Mononuclear cell (primary cell): ENCODE results near the gene TESK2. TPM values are rescaled to one million over a fixed set of nuclear protein-coding genes. Genes with fewer than 3 reads are reported as not detected.
"Not testable (repeated sequence)": the region's sequence is repeated elsewhere in the genome, so short reads cannot be mapped to it uniquely, and the experiment has no call there.

Experiments used
- H3K27me3 ChIP-seq: 2 replicates; pipeline ENCODE4 v1.6.0; 2011; ENCODE audit warnings: low read length, control low read depth; ENCODE audit not compliant: insufficient read depth
- H3K4me1 ChIP-seq: 2 replicates; pipeline ENCODE4 v1.5.1; 2011; ENCODE audit warnings: mild to moderate bottlenecking, low read length, control low read depth; ENCODE audit not compliant: insufficient read depth
- H3K4me3 ChIP-seq: 2 replicates; pipeline ENCODE4 v1.5.1; 2011; ENCODE audit warnings: mild to moderate bottlenecking, low read length, moderate library complexity
- H3K9me3 ChIP-seq: 2 replicates; pipeline ENCODE4 v1.5.1; 2011; ENCODE audit warnings: low read depth, mild to moderate bottlenecking, control low read depth, low read length
- total RNA-seq: library from RNA; depleted of rRNA; stranded (reverse); fragments of >200 nt; gene quantifications from one replicate; pipeline ENCODE4 v1.2.3, GENCODE V29; 2012

The TESK2 gene
- total RNA-seq, 1 donor, result 4.0 TPM

DNA sequence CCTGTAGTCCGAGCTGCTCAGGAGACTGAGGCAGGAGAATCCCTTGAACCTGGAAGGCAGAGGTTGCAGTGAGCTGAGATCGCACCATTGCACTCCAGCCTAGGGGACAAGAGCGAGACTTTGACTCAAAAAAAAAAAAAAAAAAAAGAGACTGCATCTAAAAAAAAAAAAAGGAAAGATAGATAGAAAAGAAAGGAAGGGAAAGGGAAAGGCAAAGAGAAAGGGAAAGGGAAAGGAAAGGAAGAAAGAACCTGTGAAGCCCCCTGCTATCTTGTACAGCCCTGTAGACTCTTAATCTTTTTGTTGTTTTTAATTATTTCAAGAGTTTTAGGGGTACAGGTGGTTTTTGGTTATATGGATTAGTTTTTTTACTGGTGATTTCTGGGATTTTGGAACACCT lies 104.7 kb downstream of the TESK2 start:
- no peaks in the 10 kb centered on the region for H3K27me3 ChIP-seq
- no peaks in the 10 kb centered on the region for H3K9me3 ChIP-seq
- no peaks in the 10 kb centered on the region for H3K4me1 ChIP-seq
- H3K4me3 ChIP-seq, result no peak overlapping the region

DNA sequence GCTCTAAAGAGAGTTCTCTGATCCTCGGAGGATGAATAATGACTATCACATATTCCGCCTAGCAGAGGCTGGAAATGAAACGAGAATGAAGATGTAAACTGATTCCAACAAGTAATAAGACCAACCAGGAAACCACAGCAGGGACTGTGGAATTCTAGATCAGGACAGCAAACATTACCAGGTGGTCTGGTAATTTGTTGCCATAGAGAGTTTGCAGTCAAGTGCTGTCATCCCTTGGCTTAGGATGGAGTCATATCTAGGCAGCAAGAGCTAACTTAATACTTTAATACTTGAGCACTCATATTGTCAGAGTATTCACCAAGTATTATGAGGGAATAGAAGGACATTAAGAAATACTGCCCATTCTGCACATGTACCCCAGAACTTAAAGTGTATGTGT lies 105.7 kb downstream of the TESK2 start:
- H3K4me1 ChIP-seq, result no peaks in the 10 kb centered on the region
- H3K27me3 ChIP-seq, result no peaks in the 10 kb centered on the region
- H3K9me3 ChIP-seq, result no peaks in the 10 kb centered on the region
- H3K4me3 ChIP-seq, result no peak overlapping the region

DNA sequence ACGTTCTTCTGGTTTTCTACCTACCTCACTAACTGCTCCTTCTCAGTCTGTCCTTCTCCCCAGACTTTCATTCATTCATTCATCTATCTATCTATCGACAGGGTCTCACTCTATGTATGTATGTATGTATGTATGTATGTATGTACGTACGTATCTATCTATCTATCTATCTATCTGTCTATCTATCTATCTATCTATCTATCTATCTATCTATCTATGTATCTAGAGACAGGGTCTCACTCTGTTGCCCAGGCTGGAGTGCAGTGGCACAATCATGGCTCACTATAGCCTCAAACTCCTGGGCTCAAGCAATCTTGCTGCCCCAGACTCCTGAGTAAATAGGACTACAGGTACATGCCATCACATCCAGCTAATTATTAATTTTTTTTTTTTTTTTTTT lies 106.8 kb downstream of the TESK2 start:
- H3K4me3 ChIP-seq, H3K27me3 ChIP-seq, H3K4me1 ChIP-seq, H3K9me3 ChIP-seq: not testable (repeated sequence)

DNA sequence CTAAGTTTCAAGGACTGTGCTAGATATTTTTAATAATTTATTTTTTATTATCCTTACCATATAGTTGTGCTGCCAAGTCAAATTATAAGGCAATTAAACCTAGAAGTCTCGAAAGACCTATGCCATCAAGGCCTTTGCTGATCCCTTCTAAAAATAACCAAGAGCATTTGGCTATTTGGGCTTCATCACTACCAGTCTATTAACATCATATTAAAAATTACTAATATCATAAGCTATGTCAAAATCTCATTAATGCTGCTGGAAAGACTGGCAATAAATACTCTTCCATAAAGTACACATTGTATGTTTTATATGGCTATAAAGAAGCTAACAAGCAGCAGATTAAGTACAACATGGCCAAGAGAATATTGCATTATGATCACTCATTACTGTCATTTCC lies 107.8 kb downstream of the TESK2 start:
- H3K9me3 ChIP-seq, result no peaks in the 10 kb centered on the region
- H3K4me1 ChIP-seq, result no peaks in the 10 kb centered on the region
- H3K4me3 ChIP-seq, result no peak overlapping the region
- no peaks in the 10 kb centered on the region for H3K27me3 ChIP-seq

GRCh38 chr1:45381243-45381642 lies 109.7 kb downstream of the TESK2 start:
- H3K4me1 ChIP-seq, result no peaks in the 10 kb centered on the region
- H3K9me3 ChIP-seq, result no peaks in the 10 kb centered on the region
- no peaks in the 10 kb centered on the region for H3K27me3 ChIP-seq
- H3K4me3 ChIP-seq, result no peak overlapping the region

DNA sequence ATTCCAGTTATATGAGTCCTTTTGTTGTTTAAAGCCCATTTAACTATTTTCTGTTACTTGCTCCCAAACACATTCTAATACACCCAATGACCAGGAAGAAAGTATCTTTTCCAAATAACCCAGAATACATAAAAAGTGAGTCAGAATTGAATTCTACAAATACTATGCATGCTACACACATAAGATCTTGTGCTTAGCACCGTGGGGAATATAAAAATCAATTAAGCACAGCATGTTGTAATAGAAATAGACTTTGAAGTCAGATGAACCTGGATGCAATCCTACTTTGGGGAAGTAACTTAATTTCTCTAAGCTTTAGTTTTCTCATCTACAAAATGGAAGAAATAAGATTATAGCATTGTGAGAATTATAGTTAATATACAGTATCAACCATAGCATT lies 110.2 kb downstream of the TESK2 start:
- Histone ChIP-seq H3K27me3 (no peaks in the 10 kb centered on the region), H3K4me1 (no peaks in the 10 kb centered on the region), H3K9me3 (no peaks in the 10 kb centered on the region), H3K4me3 (no peak overlapping the region)

GRCh38 chr1:45380125-45380524 lies 110.8 kb downstream of the TESK2 start:
- Histone ChIP-seq H3K4me3 (no peak overlapping the region), H3K27me3 (no peaks in the 10 kb centered on the region), H3K4me1 (no peaks in the 10 kb centered on the region), H3K9me3 (no peaks in the 10 kb centered on the region)

DNA sequence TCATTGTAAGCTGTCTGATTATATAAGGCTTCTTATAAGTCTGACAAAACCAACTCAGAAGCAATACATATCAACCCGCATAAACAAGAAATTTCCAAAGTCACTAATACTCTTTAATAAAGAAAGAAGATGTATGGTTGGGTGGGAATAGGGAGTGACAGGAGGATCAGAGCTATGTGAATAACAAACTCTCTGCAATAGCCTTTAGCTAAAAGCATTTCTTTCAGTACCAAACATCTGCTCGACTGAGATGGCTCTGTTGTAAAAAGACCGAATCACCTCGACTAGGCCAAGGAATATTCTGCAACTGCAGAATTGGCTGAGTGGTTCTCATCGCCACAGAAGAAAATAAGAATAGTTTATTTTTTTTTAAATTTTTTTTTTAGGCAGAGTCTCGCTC lies 111.4 kb downstream of the TESK2 start:
- Histone ChIP-seq H3K4me1 (no peaks in the 10 kb centered on the region), H3K27me3 (no peaks in the 10 kb centered on the region), H3K4me3 (no peak overlapping the region), H3K9me3 (no peaks in the 10 kb centered on the region)

GRCh38 chr1:45378184-45378583 lies 112.8 kb downstream of the TESK2 start:
- no peaks in the 10 kb centered on the region for H3K27me3 ChIP-seq
- H3K9me3 ChIP-seq, result no peaks in the 10 kb centered on the region
- H3K4me3 ChIP-seq, result no peak overlapping the region
- no peaks in the 10 kb centered on the region for H3K4me1 ChIP-seq

GRCh38 chr1:45375104-45376090 lies 115.6 kb downstream of the TESK2 start:
- no peaks in the 10 kb centered on the region for H3K9me3 ChIP-seq
- H3K4me1 ChIP-seq, result no peaks in the 10 kb centered on the region
- no peaks in the 10 kb centered on the region for H3K27me3 ChIP-seq
- no peak overlapping the region for H3K4me3 ChIP-seq

DNA sequence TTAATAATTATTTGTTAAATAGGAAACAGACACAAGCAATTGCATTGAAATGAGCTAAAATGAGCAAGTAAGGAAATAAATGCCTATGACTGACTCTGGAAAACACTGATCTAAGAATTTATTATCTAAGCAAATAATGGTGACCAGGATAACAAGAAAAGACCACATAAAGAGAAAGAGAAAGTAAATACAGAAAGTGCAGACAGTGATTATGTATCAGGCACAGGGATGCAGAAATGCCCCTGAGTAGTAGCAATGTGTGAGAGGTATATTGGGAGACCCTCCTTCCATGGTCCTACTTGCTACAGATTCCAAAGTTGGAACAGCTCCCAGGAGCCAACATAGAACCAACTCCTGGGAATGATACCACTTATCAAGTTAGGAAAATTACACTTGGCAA lies 117.4 kb downstream of the TESK2 start:
- Histone ChIP-seq H3K27me3 (no peaks in the 10 kb centered on the region), H3K4me3 (no peak overlapping the region), H3K9me3 (no peaks in the 10 kb centered on the region), H3K4me1 (no peaks in the 10 kb centered on the region)

DNA sequence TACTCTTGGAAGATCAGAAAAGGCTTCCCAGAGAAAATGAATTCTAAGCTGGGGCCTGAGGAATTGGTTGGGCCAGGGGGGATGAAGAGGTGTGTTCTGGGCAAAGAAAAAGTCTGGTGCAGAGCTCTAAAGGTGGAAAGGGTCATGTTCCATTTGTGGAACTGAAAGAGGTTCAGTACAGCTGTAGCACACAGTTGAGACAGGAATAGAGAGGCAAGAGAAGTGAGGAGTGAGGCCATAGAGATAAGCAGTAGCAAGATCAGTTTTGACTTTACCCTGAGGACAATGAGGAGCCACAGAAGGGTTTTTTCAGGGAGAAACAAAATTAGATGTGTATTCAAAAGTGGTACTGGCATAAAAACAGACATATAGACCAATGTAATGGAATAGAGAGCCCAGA lies 120.4 kb downstream of the TESK2 start:
- Histone ChIP-seq H3K27me3 (no peaks in the 10 kb centered on the region), H3K4me1 (no peaks in the 10 kb centered on the region), H3K9me3 (no peaks in the 10 kb centered on the region), H3K4me3 (no peak overlapping the region)

- Histone ChIP-seq H3K9me3 (no peaks in the 10 kb centered on the region), H3K4me3 (no peak overlapping the region), H3K4me1 (peaks cover 8% of the 10 kb centered on the region), H3K27me3 (no peaks in the 10 kb centered on the region)
Observed at GRCh38 chr1:45365051-45365450, 125.9 kb downstream of the TESK2 start.

DNA sequence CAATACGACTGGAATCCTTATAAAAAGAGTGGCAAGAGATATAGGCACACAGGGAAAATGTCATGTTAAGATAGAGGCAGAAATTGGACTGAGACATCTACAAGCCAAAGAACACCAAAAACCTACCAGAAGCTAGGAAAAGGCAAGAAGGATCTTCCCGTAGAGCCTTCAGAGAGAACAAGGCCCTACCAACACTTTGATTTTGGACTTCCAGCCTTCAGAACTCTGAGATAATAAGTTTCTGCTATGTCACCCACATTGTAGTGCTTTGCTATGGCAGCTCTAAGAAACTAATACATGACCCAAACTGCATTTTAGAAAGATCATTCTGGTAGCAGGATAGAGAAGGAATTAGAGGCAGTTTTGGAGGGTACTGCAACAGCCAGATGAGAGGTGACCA lies 126.7 kb downstream of the TESK2 start:
- Histone ChIP-seq H3K27me3 (no peaks in the 10 kb centered on the region), H3K4me1 (peaks cover 11% of the 10 kb centered on the region), H3K9me3 (no peaks in the 10 kb centered on the region), H3K4me3 (no peak overlapping the region)

- not testable (repeated sequence) for H3K4me3 ChIP-seq, H3K9me3 ChIP-seq, H3K27me3 ChIP-seq
- peaks cover 11% of the 10 kb centered on the region for H3K4me1 ChIP-seq
Observed at GRCh38 chr1:45360981-45361380, 130.0 kb downstream of the TESK2 start.

GRCh38 chr1:45359882-45360513 lies 131.0 kb downstream of the TESK2 start:
- H3K4me1 ChIP-seq, result peaks cover 11% of the 10 kb centered on the region

More at GRCh38 chr1:45359882-45360513, 131.0 kb downstream of the TESK2 start:
- Histone ChIP-seq H3K4me3 (no peak overlapping the region), H3K9me3 (no peaks in the 10 kb centered on the region), H3K27me3 (no peaks in the 10 kb centered on the region)
